ENCODE measurements around the gene ZNF648.
"Not testable (repeated sequence)": the region's sequence is repeated elsewhere in the genome, so short reads cannot be mapped to it uniquely, and the experiment has no call there.

ZNF648 gene

GRCh38 chr1:182010800-182011370 lies 50.6 kb downstream of the ZNF648 start:
- not testable (repeated sequence) for DNase-seq

GRCh38 chr1:182005398-182005797 lies 56.1 kb downstream of the ZNF648 start:
- not testable (repeated sequence) for DNase-seq

GRCh38 chr1:182004601-182005000 lies 56.9 kb downstream of the ZNF648 start:
- no peak for DNase-seq
